GM18868 (cell line): ENCODE results near the gene TNIP1.

Experiments
- ATAC-seq: cut with Tn5 transposase; IDR thresholded peaks from one replicate; pipeline ENCODE4 v1.9.1; 2021; ENCODE audit warnings: mild to moderate bottlenecking, moderate library complexity; ENCODE audit not compliant: unreplicated experiment

TNIP1 gene

DNA sequence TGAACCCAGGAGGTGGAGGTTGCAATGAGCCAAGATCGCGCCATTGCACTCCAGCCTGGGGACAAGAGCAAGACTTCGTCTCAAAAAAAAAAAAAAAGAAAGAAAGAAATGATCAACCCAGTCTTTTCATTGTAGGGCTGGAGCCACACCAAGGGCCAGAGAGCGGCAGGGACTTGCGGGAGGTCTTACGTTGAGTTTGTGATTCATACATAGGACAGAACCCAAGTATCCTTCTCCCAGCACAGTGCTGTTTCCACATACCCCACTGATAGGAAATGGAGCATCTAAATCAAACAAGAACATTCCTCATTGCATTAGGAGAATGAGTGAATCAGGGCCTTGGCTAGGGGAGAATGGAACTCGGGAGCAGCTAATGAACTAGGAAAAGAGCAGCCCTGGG is 3.5 kb upstream of the TNIP1 start:
- no peak for ATAC-seq

DNA sequence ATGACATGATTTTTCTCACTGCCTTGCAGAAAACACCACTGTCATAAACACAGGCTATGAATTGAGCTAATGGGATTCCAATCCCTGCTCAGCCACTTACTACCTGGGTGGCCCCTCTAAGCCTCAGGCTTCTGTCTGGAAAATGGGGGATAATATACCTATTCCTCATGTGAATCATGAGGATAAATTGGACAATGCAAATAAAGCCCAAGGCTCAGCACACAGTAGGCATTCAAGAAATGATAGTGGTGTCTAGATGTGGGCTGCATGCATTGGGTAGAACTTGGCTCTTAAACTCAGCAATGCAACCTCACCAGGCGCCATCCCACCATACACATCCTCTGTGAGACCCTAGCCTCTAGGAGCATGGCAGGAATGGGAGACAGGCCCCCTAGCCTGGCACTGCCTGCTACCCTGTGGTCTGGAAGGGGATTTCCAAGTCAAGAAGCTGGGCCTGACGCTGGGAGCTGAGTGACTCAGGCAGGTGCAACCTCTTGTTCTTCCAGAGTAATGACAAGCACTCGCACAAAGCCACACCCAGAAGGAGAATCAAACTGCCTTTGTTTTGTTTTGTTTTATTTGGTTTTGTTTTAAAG is 2.3 kb upstream of the TNIP1 start:
- ATAC-seq: peak; percentile 15

DNA sequence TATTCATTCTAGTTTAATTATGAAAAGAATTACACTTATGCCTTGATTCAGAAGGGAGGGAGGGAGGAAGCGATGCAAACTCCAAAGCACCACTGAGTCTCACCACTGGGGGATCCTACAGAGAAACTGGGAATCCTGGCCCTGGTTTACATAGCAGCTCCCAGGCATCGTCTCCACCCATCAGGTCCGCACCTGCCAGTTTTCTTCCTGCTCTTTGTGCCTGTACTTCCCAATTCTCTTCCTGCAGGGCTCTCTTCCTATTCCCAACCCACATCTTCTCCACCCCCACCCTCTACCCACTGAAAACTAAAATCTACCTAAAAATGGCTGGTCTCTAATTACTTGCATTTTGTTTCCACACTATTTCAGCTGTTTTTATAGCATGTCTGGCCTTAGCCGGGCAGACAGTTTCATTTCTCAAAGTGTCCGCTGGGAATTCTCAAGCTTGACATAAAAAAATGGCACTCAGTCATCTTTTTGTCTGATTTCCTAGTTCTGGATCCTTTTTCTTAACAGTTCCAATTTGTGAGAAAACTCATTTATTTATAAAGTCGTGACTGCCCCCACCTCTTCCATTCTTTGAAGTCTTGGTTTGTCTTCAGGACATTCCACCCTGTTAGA is 1.6 kb upstream of the TNIP1 start:
- ATAC-seq: no peak

DNA sequence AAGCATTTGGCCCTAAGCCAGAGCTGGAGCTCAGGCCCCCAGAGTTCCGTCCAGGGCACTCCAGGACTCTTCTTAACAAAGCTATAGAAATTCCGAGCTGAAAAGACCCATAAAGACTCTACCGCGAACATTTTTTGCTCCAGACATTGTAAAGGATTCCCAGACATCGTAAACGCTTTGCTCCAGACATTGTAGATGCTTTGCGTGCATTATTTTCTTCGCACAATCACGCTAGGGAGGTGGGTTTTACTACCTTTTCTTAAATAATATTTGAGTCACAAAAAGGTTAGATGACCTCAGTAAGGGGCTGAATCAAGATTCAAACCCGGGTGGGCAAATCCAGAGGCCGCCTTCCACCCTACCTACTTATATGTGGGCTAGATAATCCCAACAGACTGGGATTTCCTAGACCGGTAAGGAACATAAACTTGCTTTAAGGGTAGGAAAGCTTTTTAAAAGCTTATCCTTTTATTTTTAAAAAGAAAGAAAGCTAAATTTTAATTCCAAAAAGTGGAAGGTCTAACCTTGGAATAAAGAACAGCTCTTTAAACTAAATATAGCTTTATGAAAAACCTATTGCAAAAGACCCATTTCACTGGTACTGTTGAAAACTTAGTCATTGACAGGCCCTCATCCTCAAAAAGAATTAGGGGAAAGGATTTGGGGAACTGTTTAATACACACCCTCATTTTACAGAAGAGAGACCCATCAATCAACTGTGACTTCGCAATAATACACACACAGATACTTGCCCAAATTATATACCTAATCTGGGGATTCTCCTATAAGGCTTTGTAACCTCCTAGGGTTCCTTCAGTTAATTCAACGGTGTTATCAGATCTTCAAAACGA is 822 bp upstream of the TNIP1 start:
- no peak for ATAC-seq

DNA sequence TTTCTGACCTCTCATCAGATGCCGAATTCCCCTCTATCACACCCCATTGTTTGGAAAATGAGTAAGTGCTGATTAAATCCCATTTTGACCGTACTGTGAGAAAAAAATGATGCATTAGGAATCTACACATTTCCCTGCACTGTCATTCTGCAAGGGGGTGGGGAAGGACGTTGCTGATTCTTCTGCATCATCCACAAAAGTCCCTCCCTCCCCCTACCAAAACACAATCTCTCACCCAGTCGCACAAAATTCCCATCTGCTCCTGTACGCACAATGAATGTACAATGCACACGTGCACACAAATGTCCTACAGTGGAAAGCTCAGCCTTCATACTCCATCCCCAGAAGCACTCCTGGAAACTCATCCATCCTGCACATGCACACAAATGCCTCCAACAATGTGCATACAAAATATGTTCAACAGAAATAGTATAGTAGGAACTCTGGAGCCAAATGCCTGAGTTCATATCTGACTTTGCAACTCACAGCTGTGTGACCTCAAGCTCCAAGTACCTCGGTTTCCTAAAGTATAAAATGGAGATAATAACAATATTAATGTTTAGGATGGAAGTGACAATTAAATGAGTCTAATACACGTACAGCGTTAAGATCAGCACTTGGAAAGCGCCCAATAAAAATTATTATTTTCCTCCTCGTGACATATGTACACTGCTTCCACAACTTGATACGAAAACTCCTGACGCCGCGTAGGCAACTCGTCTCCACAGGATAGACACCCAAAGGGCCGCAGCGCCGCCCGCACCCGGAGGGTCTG is 809 bp downstream of the TNIP1 start:
- no peak for ATAC-seq

DNA sequence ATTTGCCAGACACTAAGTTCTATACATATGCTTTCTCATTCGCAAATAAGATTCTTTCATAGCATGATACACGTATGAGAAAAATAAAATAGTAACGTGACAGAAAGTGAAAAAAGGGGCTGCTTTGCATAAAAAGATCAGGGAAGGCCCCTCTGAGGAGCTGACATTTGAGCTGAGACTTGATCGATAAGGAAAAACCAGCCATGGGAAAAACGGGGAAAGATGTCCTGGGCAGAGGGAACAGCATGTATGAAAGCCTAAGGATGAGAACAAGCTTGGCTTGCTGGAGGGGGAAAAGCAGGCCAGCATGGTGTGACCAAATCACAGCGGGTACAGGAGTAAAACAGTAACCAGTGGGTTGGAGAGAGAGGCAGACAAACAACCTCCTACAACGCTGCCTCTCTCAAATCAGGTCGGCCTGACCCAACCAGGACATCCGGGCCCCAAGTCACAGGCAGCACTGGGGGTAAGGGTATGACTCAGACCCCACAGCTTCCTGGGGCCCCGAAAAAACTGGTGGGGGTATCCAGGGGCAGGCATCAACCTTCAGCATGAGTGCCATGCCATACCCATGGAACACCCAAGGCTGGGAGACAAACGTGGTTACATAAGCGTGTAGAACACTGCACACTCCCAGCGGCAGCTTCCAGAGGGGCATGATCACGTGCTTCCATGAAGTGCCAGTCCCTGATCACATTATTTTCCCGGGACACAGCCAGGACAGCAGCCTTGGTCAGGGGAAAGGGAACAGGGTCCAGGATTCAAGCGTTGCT is 2.2 kb downstream of the TNIP1 start:
- peak; percentile 36 for ATAC-seq

DNA sequence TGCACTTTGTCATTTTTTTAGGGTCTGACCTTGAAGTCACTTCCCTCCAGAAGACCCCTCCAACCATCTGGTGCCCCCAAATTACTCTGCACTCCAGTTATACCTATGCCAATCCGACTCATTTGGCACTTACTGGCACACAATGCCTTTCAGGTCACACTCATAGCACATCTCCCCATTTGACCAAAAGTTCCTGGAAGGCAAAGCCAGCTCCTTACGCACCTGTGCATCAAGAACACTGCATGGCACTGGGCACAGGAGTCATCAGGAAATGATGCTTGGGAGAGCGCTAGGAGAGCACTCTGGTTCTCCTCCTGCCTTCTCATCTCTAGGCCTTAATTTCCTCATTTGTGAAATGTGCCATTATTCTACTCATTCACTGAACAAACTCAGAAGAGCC is 2.9 kb downstream of the TNIP1 start:
- no peak for ATAC-seq

DNA sequence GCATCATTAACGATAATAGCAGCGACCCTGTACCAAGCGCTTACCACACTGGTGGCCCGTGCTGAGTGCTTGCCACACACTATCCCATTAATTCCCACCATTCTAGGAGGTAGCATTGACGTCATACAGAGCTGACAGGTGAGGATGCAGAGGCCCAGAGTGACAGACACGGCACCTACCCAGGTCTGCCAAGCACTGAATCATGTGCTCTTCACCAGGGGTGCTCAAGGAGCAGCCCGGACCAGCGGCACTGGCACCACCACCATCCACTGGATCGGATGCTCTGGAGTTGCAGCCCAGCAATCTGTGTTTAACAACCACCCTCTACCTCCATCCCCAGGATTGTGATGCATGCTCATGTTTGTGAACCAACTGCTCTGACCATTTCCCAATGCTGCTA is 3.4 kb downstream of the TNIP1 start:
- no peak for ATAC-seq

DNA sequence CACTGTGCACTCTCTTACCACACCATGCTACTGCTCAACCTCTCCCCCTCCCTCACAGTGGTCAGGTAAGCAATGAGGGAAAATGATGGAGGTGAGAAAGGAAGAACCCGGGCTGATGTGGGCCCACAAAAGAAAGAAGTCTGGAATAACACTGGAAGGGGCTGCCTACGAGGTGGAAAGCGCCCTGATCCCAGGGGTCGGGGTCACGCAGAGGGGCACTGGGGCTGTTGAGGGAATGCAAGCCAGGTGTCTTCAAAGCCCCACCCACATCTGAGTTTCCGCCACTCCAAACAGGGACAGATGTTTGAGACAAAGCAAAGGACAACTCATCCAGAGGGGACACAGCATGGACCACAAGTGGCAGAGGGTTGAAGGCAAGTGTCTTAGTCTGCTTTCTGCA is 4.2 kb downstream of the TNIP1 start:
- no peak for ATAC-seq

DNA sequence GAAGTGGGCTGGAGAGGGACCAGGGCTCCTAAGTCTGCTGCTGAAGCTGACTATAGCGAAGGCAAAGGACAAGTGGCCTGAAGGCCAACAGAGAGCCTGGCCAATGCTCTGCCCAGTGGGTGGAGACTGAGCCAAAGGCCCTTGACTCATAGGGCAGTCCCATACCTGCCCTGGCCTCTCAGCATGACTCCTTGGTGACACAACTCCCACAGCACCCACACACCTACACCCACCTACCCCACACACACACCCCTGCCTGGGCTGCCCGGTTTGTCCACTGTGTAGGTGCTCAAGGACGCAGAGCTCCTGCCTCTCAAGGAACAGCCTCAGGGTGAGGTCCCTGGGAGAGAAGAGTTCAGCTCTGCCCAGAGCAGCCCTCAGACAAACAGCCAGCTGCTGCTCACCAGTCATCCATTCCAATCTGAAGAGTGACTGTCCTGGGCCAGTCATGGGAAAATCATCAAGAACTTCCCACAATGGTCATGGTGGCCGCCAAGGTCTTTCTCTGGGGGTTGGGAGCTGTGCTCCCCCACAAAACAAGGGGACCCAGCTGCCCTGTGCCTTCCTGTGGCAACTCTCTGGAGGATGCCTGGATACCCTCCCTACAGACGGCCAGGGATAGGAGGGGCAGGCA is 5.0 kb downstream of the TNIP1 start:
- no peak for ATAC-seq

DNA sequence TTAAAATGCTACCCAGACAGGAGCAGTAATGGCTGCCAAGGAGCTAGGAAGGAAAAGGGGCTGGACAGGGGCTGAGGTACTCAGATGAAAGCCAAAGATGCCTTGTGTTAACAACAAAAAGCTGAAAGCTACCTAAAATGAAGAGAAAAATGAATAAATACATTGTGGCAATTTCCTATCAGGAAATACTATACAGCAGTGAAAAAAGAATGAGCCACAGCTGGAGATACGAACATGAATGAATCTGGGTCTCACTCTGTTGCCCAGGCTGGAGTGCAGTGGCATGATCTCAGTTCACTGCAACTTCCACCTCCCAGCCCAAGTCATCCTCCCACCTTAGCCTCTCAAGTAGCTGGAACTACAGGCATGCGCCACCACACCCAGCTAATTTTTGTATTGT is 6.3 kb downstream of the TNIP1 start:
- no peak for ATAC-seq

DNA sequence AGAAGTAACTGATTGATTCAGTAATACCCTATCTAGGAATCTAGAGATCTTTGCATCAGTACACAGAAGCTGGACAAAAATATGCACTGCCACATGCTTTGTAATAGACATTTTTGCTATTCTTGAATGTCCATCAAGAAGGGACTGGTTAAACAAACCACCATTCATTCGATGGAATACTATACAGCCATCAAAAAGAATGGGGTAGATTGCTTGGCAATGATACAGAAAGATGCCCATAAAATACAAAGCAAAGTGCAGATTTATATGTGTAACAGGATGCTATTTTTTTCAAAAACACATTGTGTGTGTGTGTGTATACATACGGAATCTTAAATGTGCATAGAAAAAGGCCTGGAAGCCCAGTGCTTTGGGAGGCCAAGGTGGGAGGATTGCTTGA is 7.6 kb downstream of the TNIP1 start:
- no peak for ATAC-seq

DNA sequence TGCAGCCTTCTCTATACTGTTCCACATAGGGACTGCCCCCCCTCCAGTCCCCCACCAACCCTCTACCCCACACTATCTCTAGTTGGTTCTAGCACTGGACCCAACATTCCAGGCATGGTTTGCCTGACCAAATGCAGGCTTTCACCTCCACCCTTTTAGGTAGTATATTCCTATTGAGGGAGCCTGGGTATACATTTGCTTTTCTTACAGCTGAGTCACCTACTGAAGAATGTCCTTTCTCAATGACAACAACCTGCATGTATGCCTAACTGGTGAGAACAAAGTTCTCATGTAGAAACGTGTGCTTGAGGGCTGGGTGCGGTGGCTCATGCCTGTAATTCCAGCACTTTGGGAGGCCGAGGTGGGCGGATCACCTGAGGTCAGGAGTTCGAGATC is 8.2 kb downstream of the TNIP1 start:
- ATAC-seq: no peak

DNA sequence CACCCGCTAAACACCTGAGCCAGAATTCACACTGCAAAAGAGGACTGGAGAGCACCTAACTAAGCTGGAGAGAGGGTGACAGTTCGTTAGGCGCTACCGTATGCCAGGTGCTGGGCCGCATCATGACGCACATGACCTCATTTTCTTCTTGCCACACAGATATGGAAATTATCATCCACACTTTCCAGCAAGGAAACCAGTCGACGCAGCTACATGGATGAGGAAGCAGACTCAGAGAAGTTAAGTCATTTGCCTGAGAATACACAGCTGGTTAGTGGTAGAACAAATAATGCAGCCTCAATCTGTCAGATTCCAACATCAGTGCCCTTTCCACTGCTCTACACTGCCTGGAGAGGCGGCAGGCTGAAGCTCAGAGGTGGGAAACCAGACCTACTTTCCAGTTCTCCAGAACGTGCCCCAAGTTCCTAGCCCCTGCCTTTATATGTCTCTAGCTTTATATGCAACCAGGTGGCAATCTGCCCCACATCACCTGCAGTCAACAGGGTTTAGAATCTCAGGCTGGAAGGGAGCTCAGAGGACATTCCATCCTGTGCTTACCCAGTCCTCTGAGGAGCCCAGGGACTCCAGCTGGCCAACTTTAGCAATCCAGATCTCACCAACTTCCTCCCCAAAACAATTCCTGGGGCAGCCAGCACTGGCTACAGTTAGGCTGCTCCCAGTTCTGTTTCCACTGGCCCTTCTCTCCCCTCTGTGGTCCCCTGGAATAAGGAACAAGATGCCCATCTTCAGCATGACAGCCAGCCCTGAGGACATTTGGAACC is 8.8 kb downstream of the TNIP1 start:
- ATAC-seq: no peak

DNA sequence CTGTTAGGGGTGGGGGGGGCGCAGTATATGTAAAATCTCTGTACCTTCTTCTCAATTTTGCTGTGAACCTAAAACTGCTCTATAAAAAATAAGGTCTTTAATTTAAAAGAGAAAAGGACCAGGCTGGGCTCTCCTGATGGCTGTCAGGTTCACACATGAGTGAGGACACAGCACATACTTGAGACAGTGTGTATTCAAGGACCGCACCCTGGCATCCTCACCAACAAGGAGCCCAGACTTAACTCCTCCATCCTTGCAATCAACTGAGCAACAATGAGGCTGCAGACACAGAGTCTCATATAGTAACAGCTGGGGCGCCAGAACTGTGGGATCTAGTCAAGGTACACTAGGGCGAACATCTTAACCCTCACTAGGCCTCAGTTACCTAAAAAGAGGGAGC is 9.8 kb downstream of the TNIP1 start:
- ATAC-seq: no peak

DNA sequence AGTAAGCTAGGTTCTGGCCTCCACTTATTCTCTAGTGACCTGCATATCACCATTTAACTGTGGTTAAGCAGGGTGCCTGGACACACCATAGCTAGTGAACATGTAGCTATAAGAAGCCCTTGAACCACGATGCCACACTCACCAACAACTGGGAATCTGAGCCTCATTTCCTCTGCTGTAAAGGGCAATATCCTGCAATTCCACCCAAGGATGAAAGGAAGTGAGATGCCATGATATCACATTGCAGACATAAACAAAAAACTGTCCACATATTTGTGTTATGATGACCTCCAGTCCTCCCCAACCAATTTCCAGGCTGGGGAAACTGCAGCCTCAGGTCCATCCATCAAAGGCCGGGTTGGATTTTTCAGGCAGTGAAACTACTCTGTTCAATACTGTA is 10.4 kb downstream of the TNIP1 start:
- no peak for ATAC-seq

DNA sequence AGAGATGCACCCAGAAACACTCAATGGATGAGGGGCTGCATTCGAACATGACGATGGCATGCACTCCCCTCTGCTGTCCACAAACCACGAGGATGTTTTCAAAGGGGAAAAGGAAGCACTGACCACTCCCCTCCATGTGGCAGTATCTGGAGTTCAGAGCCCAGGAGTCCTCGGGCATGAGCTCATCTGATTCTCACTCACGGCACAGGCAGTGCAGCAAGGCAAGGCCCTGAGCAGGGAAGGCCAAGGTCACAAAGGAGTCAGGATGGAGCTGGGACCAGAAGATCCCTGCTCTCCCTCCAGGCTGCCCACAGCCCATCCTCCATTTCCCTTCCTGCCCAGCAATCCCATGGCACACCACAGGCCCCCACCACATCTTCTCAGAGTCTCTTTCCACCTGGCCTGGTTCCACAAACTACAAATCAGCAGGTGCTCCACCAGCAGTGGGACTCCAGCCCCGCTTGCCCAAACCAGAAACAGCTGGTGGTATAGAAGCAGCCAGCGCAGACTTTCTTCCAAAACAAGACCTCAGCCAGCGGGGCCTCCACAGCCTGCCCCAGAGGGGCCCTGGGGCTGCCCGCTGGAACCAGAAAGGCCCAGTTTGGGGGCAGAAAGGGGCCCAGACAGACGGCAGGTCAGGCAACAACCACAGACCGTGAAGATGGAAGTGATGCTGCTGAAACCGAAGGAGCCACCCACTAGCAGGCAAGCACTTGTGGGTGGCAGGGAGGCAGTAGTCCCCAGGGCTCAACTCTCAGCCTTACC is 12.2 kb downstream of the TNIP1 start:
- peak; percentile 68 for ATAC-seq

DNA sequence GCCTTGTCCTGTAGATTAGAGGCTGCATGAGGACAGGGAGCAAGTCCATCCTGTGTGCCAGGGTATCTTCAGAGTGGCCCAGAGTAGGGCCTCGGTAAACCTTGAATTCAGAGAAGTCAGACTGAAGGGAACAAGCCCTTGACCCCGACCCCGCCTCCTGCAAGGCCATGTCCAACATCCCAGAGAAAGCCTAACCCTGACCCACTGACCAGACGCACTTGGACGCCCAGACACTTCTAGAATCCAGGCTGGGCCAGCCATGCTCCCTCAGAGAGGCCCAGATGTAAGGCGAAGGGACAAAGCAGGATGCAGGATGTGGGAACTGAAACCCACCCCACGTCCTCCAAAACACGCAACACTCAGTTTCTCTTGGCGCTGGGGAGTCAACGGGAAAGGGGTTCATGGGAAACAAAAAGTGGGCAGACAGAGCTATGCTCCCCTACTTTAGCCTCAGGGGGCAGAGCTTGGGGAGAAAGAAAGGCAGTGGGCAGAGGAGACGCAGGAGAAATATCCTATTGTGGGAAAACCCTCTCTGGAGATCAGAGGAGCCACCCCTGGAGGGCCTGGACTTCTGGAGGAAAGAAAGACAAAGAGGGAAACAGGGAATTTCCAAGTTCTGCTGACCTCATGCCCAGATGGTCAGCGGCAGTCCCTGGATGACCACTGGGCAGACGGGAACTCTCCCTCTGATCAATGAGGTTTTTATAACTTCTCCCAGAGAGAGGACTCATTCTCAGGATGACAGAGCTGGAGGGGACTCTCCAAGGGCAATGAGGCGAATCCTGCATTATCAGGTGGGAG is 13.0 kb downstream of the TNIP1 start:
- peak; percentile 37 for ATAC-seq
